HepG2 (cell line): Measurements from ENCODE around the gene CHAF1B. TPM values are rescaled to one million over a fixed set of nuclear protein-coding genes. Genes with fewer than 3 reads are reported as not detected.

Experiments used
- AGO1 ChIP-seq: fragments of 200-400 bp; formaldehyde crosslinking; IDR thresholded peaks from 2 replicates; pipeline ENCODE4 v1.6.1; 2017; ENCODE audit warnings: mild to moderate bottlenecking, low read depth, low read length, moderate library complexity; ENCODE audit not compliant: poor library complexity, severe bottlenecking
- AKAP8 ChIP-seq: sonication (generic); formaldehyde crosslinking; IDR thresholded peaks from 2 replicates; pipeline ENCODE4 v1.5.1; 2020; ENCODE audit warnings: mild to moderate bottlenecking, missing genetic modification reagents
- ARHGAP35 ChIP-seq: sonication (generic); formaldehyde crosslinking; IDR thresholded peaks from 2 replicates; pipeline ENCODE4 v1.9.0; 2022; ENCODE audit warnings: mild to moderate bottlenecking, inconsistent platforms, moderate library complexity, missing genetic modification reagents, borderline replicate concordance
- GTF2F1 ChIP-seq: fragments of 150-350 bp; IDR thresholded peaks from 2 replicates; pipeline ENCODE4 v1.6.1; 2014; ENCODE audit warnings: low read length
- HCFC1 ChIP-seq: fragments of 150-350 bp; IDR thresholded peaks from 2 replicates; pipeline ENCODE4 v1.6.1; 2014; ENCODE audit warnings: low read depth, low read length
- HHEX ChIP-seq: IDR thresholded peaks from 2 replicates; pipeline ENCODE4 v1.6.1; 2016; ENCODE audit warnings: control low read depth
- HOXA3 ChIP-seq: sonication (generic); formaldehyde crosslinking; IDR thresholded peaks from 2 replicates; pipeline ENCODE4 v1.5.0; 2020; ENCODE audit warnings: missing genetic modification reagents
- NCOA5 ChIP-seq: sonication (generic); formaldehyde crosslinking; IDR thresholded peaks from 2 replicates; pipeline ENCODE4 v1.4.0; 2020; ENCODE audit warnings: missing genetic modification reagents
- NFYC ChIP-seq: IDR thresholded peaks from 2 replicates; pipeline ENCODE4 v1.6.1; 2016; ENCODE audit warnings: missing genetic modification reagents, missing compliant biosample characterization
- PBX3 ChIP-seq: sonication (generic); formaldehyde crosslinking; IDR thresholded peaks from 2 replicates; pipeline ENCODE4 v1.8.1; 2023; ENCODE audit warnings: missing genetic modification reagents, inconsistent platforms, borderline replicate concordance
- POLR2A ChIP-seq, 2 experiments: IDR thresholded peaks; 2 replicates each; pipeline ENCODE4 v1.6.1; 2011; ENCODE audit warnings: low read depth in 2 of 2, low read length in 2 of 2, mild to moderate bottlenecking in 1 of 2, moderate library complexity in 1 of 2; ENCODE audit not compliant: insufficient read depth in 1 of 2
- RAD21 ChIP-seq: fragments of 450-650 bp; formaldehyde crosslinking; IDR thresholded peaks from 2 replicates; pipeline ENCODE4 v1.5.0; 2020; ENCODE audit warnings: mild to moderate bottlenecking
- RARG ChIP-seq: sonication (generic); formaldehyde crosslinking; IDR thresholded peaks from 2 replicates; pipeline ENCODE4 v1.4.0; 2020; ENCODE audit warnings: low read depth, mild to moderate bottlenecking, missing genetic modification reagents
- SALL1 ChIP-seq: sonication (generic); formaldehyde crosslinking; IDR thresholded peaks from 2 replicates; pipeline ENCODE4 v1.8.0; 2022; ENCODE audit warnings: mild to moderate bottlenecking, missing genetic modification reagents
- SMC3 ChIP-seq: IDR thresholded peaks from 2 replicates; pipeline ENCODE4 v1.6.1; 2011; ENCODE audit warnings: low read length, improper control_type of control experiment
- SNAPC4 ChIP-seq: sonication (generic); formaldehyde crosslinking; IDR thresholded peaks from 2 replicates; pipeline ENCODE4 v1.4.0; 2020; ENCODE audit warnings: mild to moderate bottlenecking, missing genetic modification reagents
- STAG1 ChIP-seq: sonication (generic); formaldehyde crosslinking; IDR thresholded peaks from 2 replicates; pipeline ENCODE4 v1.4.0; 2020; ENCODE audit warnings: missing genetic modification reagents
- THYN1 ChIP-seq: sonication (generic); formaldehyde crosslinking; IDR thresholded peaks from 2 replicates; pipeline ENCODE4 v1.8.1; 2023; ENCODE audit warnings: low read depth, mild to moderate bottlenecking, moderate library complexity, missing genetic modification reagents, borderline replicate concordance
- ZNF34 ChIP-seq: sonication (generic); formaldehyde crosslinking; IDR thresholded peaks from 2 replicates; pipeline ENCODE4 v1.4.0; 2020; ENCODE audit warnings: mild to moderate bottlenecking, missing genetic modification reagents, borderline replicate concordance
- ZSCAN25 ChIP-seq: sonication (generic); formaldehyde crosslinking; IDR thresholded peaks from 2 replicates; pipeline ENCODE4 v1.8.0; 2022; ENCODE audit warnings: mild to moderate bottlenecking, missing genetic modification reagents
- polyA plus RNA-seq, 8 experiments: library from polyadenylated mRNA; depleted of rRNA in 3 of 8; stranded (reverse) in 7 of 8; unstranded in 1 of 8; fragments of >200 nt; fragmentation: Illumina TruSeq in 4 of 8; extraction: Trizol in 4 of 8; gene quantifications; 2 replicates each; pipeline versions ENCODE4 v1.2.1 to v1.2.3, GENCODE V29; 2011 to 2016; ENCODE audit warnings: low read depth in 4 of 8, missing spikeins in 1 of 8, mixed read lengths in 1 of 8; ENCODE audit not compliant: insufficient read depth in 1 of 8
- total RNA-seq, 5 experiments: library from RNA; depleted of rRNA; stranded (reverse); fragments of >200 nt; fragmentation: Illumina TruSeq; extraction: Trizol; gene quantifications; 2 replicates each; pipeline ENCODE4 v1.2.3, GENCODE V29; 2016; ENCODE audit warnings: low read depth in 1 of 5
- TF ChIP-seq, protein P1 (sequence below): sonication (generic); formaldehyde crosslinking; IDR thresholded peaks from 2 replicates; pipeline ENCODE4 v1.9.0; 2021; ENCODE audit warnings: missing genetic modification reagents, borderline replicate concordance
- TF ChIP-seq, protein P2 (sequence below): IDR thresholded peaks from 2 replicates; pipeline ENCODE4 v1.6.1; 2016; ENCODE audit warnings: missing biosample characterization, missing genetic modification reagents, low read depth
- TF ChIP-seq, protein P3 (sequence below): sonication (generic); formaldehyde crosslinking; conservative IDR thresholded peaks from 2 replicates; pipeline ENCODE4 v1.4.0; 2020; ENCODE audit warnings: missing genetic modification reagents

Gene CHAF1B
- total and polyA plus RNA-seq, 2 of the 13 experiments (the other 11 are each of a cell fraction or from before 2014, with no cell fraction given) = 5.1 to 14.1 TPM

DNA sequence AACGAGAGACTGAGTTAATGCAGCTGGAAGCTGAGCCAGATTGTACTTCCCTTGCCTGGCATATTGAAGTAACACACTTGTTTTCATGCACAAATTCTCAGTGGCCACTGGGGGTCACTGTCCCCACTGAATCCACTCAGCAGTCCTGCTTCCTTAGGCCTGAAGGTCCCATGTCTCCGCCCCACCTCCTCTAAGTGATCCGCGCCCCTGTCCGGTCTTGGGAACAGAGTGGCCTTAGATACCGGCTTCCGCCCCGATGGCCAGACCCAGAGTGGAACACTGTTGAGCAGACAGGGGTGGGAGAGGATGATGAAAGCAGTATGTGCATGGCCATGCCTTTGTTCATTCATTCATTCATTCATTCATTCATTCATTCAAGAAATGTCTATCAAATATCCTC lies 34.8 kb downstream of the CHAF1B start (continued):
- TF ChIP-seq HOXA3 (peak; percentile 25; the same call in 1 of the 2 replicates), SMC3 (peak; percentile 70; the same call in 1 of the 2 replicates), NCOA5 (CRISPR knock-in tag) (no peak), RARG (CRISPR knock-in tag) (no peak), THYN1 (CRISPR knock-in tag) (no peak), ARHGAP35 (CRISPR knock-in tag) (no peak), ZNF34 (CRISPR knock-in tag) (no peak), SNAPC4 (CRISPR knock-in tag) (no peak), PBX3 (CRISPR knock-in tag) (no peak), AGO1 (no peak), ZSCAN25 (CRISPR knock-in tag) (no peak), HCFC1 (no peak), NFYC (CRISPR knock-in tag) (no peak), STAG1 (CRISPR knock-in tag) (peak; percentile 84), POLR2A (IDR thresholded peaks at IDR 0.05; ENCODE audit: insufficient read depth in 1 of 2, low read depth in 2 of 2, low read length in 2 of 2) (no peak), HHEX (CRISPR knock-in tag) (no peak), AKAP8 (CRISPR knock-in tag) (no peak), GTF2F1 (no peak), RAD21 (CRISPR knock-in tag) (peak; percentile 55), SALL1 (CRISPR knock-in tag) (0 out of 2 replicates have a peak, but pooled peaks have one; percentile 39)
- TF ChIP-seq, protein P1, sequence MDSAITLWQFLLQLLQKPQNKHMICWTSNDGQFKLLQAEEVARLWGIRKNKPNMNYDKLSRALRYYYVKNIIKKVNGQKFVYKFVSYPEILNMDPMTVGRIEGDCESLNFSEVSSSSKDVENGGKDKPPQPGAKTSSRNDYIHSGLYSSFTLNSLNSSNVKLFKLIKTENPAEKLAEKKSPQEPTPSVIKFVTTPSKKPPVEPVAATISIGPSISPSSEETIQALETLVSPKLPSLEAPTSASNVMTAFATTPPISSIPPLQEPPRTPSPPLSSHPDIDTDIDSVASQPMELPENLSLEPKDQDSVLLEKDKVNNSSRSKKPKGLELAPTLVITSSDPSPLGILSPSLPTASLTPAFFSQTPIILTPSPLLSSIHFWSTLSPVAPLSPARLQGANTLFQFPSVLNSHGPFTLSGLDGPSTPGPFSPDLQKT = no peak
- TF ChIP-seq, protein P2, sequence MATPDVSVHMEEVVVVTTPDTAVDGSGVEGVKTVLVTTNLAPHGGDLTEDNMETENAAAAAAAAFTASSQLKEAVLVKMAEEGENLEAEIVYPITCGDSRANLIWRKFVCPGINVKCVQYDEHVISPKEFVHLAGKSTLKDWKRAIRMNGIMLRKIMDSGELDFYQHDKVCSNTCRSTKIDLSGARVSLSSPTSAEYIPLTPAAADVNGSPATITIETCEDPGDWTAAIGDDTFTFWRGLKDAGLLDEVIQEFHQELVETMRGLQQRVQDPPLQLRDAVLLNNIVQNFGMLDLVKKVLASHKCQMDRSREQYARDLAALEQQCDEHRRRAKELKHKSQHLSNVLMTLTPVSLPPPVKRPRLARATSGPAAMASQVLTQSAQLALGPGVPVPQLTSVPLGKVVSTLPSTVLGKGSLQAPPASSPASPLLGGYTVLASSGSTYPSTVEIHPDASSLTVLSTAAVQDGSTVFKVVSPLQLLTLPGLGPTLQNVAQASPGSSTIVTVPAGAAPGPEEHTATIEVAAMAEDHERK = no peak
- TF ChIP-seq, protein P3, sequence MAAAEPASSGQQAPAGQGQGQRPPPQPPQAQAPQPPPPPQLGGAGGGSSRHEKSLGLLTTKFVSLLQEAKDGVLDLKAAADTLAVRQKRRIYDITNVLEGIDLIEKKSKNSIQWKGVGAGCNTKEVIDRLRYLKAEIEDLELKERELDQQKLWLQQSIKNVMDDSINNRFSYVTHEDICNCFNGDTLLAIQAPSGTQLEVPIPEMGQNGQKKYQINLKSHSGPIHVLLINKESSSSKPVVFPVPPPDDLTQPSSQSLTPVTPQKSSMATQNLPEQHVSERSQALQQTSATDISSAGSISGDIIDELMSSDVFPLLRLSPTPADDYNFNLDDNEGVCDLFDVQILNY (CRISPR knock-in tag) = no peak
